ENCODE data around the gene PDE4DIP.
"Not testable (repeated sequence)": the region's sequence is repeated elsewhere in the genome, so short reads cannot be mapped to it uniquely, and the experiment has no call there.

The PDE4DIP gene

DNA sequence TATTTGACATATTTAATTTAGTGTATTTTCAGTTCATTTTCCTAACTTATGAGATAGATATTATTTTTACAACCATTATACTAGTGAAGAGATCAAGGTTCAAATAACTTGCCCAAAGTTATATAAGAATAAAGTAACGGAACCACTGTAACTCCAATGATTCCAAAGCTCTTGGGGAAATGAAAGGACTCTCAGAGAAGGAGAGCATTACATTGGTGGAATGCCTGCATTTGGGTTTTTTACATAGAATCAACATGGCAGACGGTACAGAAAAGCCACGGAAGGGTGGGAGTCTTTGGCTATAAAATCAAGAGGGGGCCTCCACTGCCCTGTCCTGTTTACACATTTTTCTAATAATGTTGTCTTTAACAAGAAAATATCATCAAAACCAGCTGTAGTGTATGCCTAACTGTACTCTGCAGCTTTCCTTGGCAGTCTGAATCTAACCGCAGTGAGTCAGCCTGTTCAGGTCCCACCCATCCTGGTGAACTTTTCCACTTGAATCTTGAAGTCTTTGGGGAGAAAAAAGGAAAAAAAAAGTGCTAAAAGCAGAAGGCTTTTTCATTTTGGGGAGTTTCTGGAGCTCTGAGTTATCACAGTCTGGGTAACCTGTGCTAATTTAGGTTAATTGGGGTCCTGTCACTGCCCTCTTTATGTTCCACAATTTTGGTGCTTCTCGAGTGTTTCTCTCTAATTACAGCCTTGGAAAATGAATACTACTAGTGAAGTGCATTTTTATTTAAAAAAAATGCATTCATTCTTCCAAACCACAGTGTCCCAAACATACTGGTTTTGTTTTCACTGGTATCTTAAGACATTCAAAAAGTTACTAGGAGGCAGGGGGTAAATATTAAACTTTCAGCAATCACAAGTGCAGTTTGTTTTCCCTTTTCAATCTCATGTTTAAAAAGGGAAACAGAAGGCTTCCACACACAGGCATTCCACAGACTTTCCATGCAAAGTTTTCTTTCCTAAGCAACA lies 30.5 kb downstream of the PDE4DIP start:
- not testable (repeated sequence) for DNase-seq (ENCODE audit: low read depth)

- DNase-seq (ENCODE audit: low read depth) = not testable (repeated sequence)
These were observed 35.7 kb downstream of the PDE4DIP start for GRCh38 chr1:148879812-148880416.

DNA sequence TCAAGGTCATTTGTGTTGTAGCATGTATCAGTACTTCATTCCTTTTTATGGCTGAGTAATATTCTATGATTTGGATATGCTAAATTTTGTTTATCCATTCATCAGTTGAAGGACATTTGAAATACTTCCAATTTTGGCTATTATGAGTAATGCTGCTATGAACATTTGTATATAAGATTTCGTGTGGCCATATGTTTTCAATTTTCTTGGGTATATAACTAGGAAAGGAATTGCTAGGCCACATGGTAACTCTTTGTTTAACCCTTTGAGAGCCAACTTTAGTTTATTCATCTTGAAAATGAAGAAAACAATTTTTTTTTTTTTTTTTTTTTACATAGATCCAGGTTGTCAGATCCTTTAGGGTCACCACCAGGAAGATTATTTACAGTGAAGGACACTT lies 37.0 kb downstream of the PDE4DIP start:
- DNase-seq (ENCODE audit: low read depth) = not testable (repeated sequence)

DNA sequence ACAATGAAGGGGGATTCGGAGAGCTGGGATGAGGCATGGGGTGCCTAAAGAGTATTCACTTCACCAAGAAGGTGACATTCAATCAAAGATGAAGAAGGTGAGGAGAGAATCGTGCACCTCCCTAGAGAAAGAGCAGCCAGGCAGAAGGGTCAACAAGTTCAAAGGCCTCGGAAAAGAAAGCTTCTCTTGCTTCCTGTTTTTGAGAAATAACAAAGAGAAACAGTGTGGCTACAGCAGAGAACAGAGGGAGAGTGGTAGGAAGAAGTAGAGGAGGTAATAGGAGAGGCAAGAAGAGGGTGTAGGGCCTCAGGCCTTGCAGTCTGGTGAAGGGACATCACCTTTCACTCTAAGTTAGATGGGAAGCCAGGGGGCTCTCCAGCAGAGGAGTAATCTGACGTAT lies 41.0 kb downstream of the PDE4DIP start:
- not testable (repeated sequence) for DNase-seq (ENCODE audit: low read depth)

DNA sequence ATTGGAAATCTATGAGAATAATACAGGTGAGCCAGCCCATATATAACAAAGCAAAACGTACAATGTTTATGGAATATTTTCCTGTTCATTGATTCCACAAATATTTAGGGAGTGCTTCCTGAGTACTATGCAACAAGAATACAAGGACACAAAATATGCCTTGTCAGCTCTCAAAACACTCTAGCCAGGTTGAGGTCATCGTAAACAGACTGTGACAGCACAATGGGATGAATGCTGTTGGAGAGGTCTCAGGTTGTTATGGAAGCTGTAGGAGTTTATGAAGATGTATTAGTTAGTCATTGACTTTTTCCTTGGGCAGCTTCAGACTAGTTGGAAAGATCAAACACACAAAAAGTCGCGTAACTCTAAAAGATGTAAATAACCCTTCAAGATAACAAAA lies 42.1 kb downstream of the PDE4DIP start:
- DNase-seq (ENCODE audit: low read depth) = not testable (repeated sequence)

DNA sequence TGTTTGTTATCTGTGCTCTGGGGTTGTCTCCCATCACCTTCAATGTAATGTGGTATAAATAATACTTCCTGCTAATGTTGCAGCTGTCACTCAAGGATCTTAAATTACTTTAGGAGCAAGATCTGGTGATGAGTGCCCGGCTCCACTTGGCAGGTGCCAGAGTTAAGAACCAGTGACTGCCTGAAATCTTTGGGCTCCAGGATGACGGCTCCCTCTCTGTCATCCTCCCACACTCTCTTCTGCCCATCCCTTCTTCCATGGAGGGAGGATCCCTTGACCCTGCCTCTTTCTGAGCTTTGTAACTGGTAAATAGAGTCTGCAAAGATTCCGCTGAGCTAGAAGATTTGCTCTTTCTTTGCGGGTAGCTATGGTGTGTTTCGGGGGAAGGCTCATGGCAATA lies 44.4 kb downstream of the PDE4DIP start:
- not testable (repeated sequence) for DNase-seq (ENCODE audit: low read depth)

DNA sequence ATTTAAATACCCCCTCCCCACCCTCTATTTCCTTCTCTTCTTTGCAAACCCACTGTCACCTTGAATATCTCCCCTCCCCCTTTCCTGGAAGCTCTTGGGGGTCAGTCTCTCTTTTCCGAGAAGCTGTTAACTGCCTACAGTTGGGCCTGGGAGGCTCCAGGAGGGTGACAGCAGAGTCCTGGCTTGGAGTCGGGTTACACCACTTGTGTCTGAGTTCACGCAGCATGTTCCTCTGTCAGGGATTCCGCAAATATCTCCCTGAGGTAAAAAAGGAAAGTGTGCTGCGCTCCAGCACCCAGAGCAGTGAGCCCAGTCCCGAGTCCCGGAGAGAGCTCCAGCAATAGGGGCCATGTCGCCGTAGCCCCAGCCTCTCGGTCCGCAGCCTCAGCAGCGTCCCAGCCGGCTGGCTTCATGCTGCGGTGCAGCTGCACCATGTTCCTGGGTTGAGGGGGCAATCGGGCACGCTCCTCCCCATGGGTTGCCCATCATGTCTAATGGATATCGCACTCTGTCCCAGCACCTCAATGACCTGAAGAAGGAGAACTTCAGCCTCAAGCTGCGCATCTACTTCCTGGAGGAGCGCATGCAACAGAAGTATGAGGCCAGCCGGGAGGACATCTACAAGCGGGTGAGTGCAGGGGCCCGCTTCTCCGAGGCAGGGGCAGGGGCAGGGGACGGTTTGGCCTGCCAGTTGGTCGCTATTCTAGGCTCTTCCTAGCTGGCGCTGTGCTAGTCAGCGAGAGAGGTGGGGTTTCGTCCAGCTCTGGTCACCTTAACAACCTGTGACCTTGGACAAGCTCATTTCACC lies 45.2 kb downstream of the PDE4DIP start:
- not testable (repeated sequence) for DNase-seq (ENCODE audit: low read depth)

DNA sequence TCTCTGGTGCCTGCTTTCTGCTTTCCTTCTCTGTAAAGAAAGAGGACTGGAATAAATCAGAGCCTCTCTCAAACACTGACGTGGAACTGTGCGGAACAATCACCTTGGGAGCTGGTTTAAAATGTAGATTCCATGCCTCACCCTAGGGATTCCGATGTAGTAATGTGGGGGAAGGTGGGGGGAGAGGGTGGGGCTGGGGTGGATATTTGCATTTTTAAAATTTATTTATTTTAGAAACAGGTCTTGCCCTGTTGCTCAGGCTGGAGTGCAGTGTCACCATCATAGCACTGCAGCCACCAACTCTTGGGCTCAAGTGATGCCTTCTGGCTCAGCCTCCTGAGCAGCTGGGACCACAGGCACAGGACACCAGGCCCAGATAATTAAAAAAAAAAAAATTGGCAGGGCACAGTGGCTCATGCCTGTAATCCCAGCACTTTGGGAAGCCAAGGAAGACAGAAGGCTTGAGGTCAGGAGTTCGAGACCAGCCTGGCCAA lies 45.9 kb downstream of the PDE4DIP start:
- not testable (repeated sequence) for DNase-seq (ENCODE audit: low read depth)

DNA sequence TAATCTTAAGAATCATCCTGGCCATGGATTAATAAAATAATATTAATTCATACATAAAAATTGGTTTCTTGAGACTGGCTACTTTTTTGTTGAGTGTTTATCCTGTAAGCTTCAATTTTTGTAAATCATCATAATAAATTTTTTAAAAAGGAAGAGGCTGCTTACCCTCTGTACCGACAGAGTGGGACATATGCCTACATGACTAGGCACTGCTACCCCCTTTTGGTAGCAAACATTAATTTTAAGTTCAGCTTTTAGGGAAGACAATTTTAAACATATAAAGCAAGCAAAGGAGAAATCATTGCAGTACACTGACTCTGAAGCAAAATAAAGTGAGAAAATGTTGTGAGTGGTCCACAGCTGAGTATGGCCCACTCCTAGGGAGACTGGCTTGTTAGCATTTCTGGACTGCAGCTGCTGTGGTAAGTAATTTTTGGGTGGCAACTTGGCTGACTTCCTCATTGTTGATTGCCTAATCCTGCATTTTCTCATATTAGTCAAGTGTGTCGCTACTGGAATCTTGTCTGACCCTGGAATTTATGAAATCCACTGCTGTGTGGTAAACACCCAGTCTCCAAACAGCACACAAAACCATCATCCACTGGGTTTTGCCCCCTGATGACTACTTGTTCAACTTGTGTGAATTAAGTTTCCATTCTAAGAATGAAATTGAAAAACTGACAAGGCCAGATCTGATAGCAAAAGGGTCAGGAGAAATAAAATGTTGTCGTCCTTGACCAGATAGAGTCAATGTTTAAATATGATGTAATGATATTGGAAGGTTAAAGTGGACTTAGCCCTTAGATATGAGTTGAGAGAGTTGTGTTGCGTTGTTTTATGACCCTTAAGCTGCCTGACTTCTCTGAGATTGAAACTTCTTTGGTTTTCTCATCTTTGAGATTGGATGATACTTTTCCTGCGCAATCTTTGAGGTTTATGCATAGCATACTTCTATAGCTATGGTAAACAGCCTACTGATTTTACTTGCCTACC lies 50.4 kb downstream of the PDE4DIP start:
- DNase-seq (ENCODE audit: low read depth) = not testable (repeated sequence)

DNA sequence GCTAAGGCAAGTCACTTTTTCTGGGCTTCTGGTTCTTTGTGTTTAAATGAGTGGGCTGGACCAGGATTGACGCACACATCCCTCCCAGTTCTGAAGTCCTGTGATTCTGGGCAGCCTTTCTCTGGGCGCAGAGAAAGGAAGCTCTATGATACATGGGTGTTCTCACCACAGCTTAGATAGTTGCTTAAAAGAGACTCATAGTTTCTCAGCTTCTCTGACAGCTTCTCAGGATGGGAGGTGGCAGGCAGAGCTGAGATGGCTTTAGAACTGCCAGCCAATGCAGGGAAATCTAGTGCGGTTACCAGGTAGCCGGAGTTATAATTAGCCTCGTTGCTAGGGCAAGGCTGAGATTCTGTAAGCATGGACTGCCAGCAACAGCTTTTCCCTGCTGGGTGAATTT lies 55.8 kb downstream of the PDE4DIP start:
- DNase-seq (ENCODE audit: low read depth) = not testable (repeated sequence)

DNA sequence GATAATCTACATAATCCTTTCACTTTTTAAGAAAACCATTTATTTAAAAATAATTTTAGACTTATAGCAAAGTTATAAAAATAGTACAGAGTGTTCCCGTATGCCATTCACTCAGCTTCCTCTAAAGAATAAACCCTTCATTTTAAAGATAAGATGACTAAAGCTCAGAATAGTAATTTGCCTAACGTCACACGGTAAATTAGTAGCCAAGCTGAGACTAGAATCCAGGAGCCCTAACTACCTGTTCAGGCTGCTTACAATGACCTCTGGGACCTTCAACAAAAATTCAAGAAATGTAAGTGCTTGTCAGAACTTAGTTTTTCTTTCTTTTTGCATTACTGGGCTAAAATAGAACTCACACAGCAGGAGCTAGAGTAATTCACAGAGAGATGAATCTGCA lies 56.5 kb downstream of the PDE4DIP start:
- DNase-seq (ENCODE audit: low read depth) = not testable (repeated sequence)

DNA sequence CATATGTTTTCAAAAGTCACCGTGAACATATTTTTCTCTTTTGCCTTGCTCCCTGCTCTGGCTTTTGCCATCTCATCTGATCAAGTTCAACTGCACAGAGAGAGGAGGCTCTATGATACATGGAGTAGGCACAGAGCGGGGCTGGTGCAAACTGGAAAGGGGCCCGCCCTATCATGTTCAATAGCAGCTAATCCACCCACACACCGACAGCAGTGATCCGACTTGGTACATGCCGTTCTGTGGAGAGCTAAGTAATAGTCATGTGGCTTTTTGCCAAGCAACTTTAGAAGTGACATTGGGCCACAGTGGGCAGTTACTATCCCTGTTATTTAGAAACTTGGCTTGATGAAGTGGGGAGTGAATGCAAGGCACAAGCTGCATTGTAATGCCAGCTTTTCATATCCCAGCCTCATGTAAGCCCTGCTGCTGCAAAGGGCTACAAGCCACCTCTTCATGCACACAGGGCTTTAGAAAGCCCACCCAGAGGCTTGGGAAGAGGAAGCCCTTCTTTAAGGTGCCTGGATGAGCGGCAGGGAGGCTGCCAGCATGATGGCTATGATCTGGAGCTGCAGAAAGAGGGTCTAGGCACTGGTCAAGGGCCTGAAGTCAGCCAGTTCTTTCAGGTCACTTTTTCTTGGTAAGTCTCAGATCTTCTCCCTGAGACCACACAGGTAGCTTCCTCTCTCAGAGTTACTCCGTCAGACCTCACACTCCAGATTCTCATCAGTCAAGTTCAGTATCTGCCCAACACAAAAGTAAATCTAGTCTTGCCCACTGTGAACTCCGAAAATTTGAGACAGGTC lies 57.1 kb downstream of the PDE4DIP start:
- DNase-seq (ENCODE audit: low read depth) = not testable (repeated sequence)

DNA sequence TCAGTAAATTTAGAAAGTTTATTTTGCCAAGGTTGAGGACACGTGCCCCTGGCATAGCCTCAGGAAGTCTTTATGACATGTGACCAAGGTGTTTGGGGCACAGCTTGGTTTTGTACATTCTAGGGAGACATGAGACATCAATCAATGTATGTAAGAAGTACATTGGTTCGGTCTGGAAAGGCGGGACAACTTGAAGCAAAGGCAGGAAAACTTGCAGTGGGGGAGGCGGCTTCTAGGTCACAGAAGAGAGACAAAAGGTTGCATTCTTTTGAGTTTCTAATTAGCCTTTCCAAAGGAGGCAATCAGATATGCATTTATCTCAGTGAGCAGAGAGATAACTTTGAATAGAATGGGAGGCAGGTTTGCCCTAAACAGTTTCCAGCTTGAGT lies 57.7 kb downstream of the PDE4DIP start:
- DNase-seq (ENCODE audit: low read depth) = not testable (repeated sequence)

DNA sequence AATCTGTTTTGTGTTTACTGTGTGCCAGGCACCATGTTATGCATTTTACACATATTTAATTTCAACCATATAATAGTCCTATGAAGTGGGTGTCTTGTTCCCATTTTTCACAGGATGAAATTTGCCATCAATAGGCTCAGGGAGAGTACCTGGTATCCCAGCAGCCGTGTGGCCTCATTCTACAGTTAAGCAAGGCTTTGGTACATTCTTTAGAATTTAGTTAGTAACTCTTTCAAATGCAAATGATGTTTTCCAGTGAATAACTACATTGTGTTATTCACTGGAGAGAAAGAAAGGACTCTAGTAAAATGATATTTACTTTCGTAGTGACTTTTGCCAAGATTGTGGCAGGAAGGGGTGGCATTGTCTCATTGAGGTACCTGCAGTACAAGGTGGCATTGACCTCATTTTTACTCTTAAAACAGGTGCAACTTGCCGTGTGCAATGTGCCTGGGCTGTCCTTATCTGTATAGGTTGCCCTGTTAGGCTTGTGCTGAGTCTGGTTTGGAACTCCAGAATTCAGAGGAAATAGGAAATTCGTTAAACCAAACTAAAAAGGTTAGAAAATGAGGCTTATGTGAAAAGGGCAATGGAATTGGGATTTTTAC lies 65.1 kb downstream of the PDE4DIP start:
- not testable (repeated sequence) for DNase-seq (ENCODE audit: low read depth)

GRCh38 chr1:148911303-148911928 lies 67.2 kb downstream of the PDE4DIP start:
- DNase-seq (ENCODE audit: low read depth) = not testable (repeated sequence)

DNA sequence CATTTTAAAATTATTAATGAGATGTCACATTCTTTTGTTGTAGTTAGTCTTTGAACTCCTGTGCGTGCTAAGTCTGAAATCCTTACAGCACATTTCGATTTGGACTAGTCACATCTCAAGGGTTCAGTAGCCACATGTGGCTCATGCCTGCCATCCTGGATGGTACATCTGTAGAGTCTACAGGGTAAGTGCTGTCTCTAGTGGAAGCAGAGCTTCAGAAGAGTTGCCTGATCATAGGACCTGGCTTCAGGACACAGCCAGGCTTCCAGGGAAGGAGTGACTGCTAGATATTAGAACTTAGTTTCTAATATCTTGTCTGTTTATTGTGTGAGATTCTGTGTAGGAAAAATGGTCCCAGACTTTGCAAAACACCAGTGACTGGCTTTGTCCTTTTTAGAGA lies 72.0 kb downstream of the PDE4DIP start:
- not testable (repeated sequence) for DNase-seq (ENCODE audit: low read depth)

DNA sequence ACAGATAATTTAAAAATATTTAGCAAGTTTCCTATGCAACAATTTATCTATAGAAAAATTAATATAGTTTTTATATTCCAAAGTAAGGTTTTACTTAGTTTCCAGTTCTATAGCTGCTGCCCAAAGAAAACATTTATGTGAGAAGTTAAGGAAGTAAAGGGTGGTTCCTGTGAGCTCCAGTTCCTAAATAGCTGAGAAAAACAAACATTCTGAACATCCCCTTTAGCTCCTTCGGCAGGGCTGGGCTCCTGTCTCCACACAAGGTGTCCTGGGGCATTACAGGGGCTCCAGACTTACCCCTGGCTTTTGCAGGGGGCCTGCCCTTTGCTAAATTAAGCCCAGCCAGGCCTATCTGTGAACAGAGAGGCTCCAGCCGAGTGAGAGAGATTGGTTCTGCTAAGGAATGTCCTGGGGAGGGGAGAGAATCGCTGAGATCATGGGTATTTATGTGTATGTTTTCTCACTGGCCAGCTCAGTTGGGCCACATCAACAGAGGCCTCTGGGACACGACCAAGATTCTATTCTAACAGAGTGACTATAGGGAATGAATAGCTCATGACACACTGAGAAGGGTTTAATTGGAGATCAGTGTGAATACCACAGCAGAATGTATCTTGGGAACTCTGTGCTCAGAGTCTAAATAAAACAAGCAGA lies 72.6 kb downstream of the PDE4DIP start:
- DNase-seq (ENCODE audit: low read depth) = not testable (repeated sequence)

DNA sequence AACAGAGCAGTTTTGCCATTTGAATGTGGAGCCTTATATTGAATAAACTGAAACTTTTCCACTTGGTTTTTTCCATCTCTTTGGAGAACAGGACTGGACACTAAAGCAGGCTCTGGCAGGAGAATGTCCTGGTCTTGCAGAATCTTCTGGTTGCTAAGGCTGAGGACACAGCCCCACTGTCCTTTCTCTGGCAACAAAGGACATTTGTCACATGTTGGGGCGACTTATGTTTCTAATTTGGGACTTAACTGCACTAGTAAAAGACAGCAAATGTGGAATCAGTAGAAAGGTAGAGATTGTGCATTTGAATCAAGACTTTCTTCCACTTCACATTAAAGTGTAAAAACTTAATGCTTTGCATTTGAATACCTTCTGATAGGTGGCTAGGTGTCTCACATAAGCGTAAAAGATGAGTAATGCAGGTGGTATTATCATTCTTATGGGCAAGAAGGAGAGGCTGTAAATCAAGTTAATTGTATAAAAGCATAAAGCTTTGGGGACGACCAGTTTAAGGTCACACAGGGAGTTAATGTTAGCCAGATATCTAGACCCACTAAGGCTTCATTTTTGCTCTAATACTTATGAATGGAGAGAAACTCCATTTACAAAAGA lies 74.7 kb downstream of the PDE4DIP start:
- DNase-seq (ENCODE audit: low read depth) = not testable (repeated sequence)

Measured in activated gamma-delta T cell treated with anti-CD3 and anti-CD28 coated beads, Interleukin-2, amount 50 U/mL, for 16 hours (primary cell).